Measurements from ENCODE around the gene HENMT1. TPM values are rescaled to one million over a fixed set of nuclear protein-coding genes. Genes with fewer than 3 reads are reported as not detected.

The HENMT1 gene
- total and polyA plus RNA-seq, 2 donors = 21.7 to 28.3 TPM

DNA sequence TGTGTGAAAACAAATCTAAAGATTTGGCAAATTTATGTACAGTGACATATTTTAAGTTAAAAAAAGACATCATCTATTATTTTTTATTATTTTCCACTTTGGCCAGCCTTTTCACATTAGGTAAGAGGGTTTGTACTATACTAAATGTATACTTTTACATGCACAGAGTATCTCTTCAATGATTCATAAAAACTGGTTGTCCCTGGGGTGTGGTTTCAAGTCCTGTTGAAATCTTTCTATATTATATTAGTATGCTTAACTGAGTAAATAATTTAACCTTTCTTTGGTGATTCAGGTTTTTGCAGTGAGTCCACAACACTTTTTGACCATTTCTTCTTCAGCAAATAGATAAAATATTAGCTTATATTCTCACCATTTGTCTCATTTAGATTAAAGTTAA is 55.3 kb downstream of the HENMT1 start:
- H3K27ac ChIP-seq (ENCODE audit: low read depth in 1 of 2, low read length in 1 of 2) = no peak overlapping the region
- H3K4me3 ChIP-seq (ENCODE audit: low read length in 2 of 2) = no peak overlapping the region
- no peaks in the 10 kb centered on the region for H3K27me3 ChIP-seq (ENCODE audit: control insufficient read depth in 2 of 2, insufficient read depth in 1 of 2, low read length in 1 of 2)
- H3K36me3 ChIP-seq (ENCODE audit: control insufficient read depth in 2 of 2, insufficient read depth in 2 of 2, low read length in 1 of 2) = peaks cover 7 to 11% of the 10 kb centered on the region in 2 donors
- no peak for DNase-seq (ENCODE audit: low read depth in 6 of 9, low spot score in 9 of 9)
- H3K4me1 ChIP-seq (ENCODE audit: control insufficient read depth in 2 of 2, insufficient read depth in 2 of 2, low read length in 2 of 2) = no peaks in the 10 kb centered on the region
- no peaks in the 10 kb centered on the region for H3K9me3 ChIP-seq (ENCODE audit: control insufficient read depth in 2 of 2, insufficient read depth in 1 of 2, low read length in 1 of 2)

DNA sequence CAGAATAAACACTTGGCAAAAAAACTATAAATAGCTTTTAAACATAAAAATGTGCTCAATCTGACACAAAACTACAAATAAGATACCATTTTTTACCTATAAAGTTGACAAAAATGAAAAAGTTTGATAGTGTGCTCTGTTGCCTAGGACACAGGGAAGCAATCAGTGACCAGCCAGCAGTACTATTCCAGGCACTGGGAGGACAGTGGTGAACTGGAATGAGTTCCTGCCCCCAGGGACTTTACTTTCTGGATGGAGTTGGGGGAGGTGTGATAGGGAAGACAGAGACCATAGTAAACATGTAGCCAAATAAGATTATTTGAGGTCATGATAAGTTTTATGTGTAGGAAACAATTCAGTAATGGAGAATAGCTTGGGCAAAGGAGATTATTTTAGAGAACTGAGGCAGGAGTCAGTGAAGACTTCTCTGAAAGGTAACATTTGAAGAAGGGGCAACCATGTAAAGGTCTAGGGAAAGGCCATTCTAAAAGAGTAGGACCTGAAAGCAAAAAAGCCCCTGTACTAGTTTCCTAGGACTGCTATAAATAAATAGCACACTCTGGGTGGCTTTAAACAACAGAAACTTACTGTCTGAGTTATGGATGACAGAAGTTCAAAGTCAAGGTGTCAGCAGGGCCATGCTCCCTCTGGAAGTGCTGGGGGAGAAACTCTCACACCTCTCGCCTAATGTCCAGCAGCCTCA is 59.0 kb downstream of the HENMT1 start:
- DNase-seq (ENCODE audit: low read depth in 6 of 9, low spot score in 9 of 9) = no peak
- Histone ChIP-seq H3K27me3 (ENCODE audit: control insufficient read depth in 2 of 2, insufficient read depth in 1 of 2, low read length in 1 of 2) (no peaks in the 10 kb centered on the region), H3K4me3 (ENCODE audit: low read length in 2 of 2) (no peak overlapping the region), H3K4me1 (ENCODE audit: control insufficient read depth in 2 of 2, insufficient read depth in 2 of 2, low read length in 2 of 2) (no peaks in the 10 kb centered on the region), H3K9me3 (ENCODE audit: control insufficient read depth in 2 of 2, insufficient read depth in 1 of 2, low read length in 1 of 2) (no peaks in the 10 kb centered on the region), H3K27ac (ENCODE audit: low read depth in 1 of 2, low read length in 1 of 2) (no peak overlapping the region), H3K36me3 (ENCODE audit: control insufficient read depth in 2 of 2, insufficient read depth in 2 of 2, low read length in 1 of 2) (peaks cover 3 to 7% of the 10 kb centered on the region in 2 donors)
- 96% methylated on average over 1 of the region's 1 CpG for WGBS

DNA sequence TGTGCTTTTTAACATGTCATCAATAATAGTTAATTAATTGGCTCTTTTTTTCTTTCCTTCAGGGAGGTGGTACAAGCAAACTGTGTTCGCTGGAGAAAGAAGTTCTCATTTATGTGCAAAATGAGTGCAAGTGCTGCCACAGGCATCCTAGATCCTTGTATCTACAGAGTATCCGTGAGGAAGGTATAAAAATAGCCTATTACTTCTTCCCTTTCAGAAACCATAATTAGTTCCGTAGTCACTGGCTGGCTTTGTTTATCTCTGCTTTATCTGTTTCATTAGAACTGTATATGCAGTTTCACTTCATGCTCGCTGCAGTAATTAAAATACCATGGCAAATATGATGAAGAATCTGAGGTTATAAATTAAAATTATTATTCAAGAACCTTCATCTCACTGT is 60.4 kb downstream of the HENMT1 start:
- WGBS = 95% methylated on average over 4 of the region's 4 CpGs
- no peaks in the 10 kb centered on the region for H3K27me3 ChIP-seq (ENCODE audit: control insufficient read depth in 2 of 2, insufficient read depth in 1 of 2, low read length in 1 of 2)
- H3K4me1 ChIP-seq (ENCODE audit: control insufficient read depth in 2 of 2, insufficient read depth in 2 of 2, low read length in 2 of 2) = no peaks in the 10 kb centered on the region
- no peak overlapping the region for H3K4me3 ChIP-seq (ENCODE audit: low read length in 2 of 2)
- peaks cover 3 to 7% of the 10 kb centered on the region in 2 donors for H3K36me3 ChIP-seq (ENCODE audit: control insufficient read depth in 2 of 2, insufficient read depth in 2 of 2, low read length in 1 of 2)
- no peak overlapping the region for H3K27ac ChIP-seq (ENCODE audit: low read depth in 1 of 2, low read length in 1 of 2)
- H3K9me3 ChIP-seq (ENCODE audit: control insufficient read depth in 2 of 2, insufficient read depth in 1 of 2, low read length in 1 of 2) = no peaks in the 10 kb centered on the region
- DNase-seq (ENCODE audit: low read depth in 6 of 9, low spot score in 9 of 9) = no peak

DNA sequence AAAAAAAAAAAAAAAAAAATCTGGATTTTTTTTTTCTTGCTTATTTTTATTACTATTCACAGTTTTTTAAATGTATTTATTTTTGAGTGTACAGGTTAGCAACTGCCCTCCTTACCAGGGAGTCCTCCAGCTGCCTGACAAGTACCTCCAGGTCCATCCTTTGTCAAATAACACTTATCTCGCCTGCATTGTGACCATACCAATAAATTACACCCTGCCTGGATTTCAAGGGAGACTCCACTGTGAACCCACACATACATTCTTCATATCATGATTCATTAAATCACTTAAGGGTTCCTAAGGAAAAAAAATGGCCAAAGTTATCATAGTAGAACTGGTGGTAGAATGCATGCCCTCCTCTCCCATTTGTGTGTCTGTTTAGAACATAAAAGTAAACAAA is 62.6 kb downstream of the HENMT1 start:
- 100% methylated on average over 1 of the region's 1 CpG for WGBS
- no peak overlapping the region for H3K27ac ChIP-seq (ENCODE audit: low read depth in 1 of 2, low read length in 1 of 2)
- peaks cover 0 to 7% of the 10 kb centered on the region in 2 donors for H3K36me3 ChIP-seq (ENCODE audit: control insufficient read depth in 2 of 2, insufficient read depth in 2 of 2, low read length in 1 of 2)

More for the DNA sequence above, 62.6 kb downstream of the HENMT1 start:
- Histone ChIP-seq H3K27me3 (ENCODE audit: control insufficient read depth in 2 of 2, insufficient read depth in 1 of 2, low read length in 1 of 2) (no peaks in the 10 kb centered on the region), H3K4me3 (ENCODE audit: low read length in 2 of 2) (no peak overlapping the region), H3K4me1 (ENCODE audit: control insufficient read depth in 2 of 2, insufficient read depth in 2 of 2, low read length in 2 of 2) (no peaks in the 10 kb centered on the region), H3K9me3 (ENCODE audit: control insufficient read depth in 2 of 2, insufficient read depth in 1 of 2, low read length in 1 of 2) (no peaks in the 10 kb centered on the region)
- DNase-seq (ENCODE audit: low read depth in 6 of 9, low spot score in 9 of 9) = no peak

Other genes with a start within 250 kb of the HENMT1 start
- gene NBPF6, start 210.8 kb downstream of the HENMT1 start, total RNA-seq = not detected
- 0.07 TPM for gene NBPF6, start 210.8 kb downstream of the HENMT1 start, polyA plus RNA-seq
- gene EEIG2, start 101.0 kb downstream of the HENMT1 start, total RNA-seq = 12.5 TPM
- 11.2 TPM for gene EEIG2, start 101.0 kb downstream of the HENMT1 start, polyA plus RNA-seq
- 27.3 TPM for gene PRPF38B, start 31.2 kb upstream of the HENMT1 start, total RNA-seq
- gene PRPF38B, start 31.2 kb upstream of the HENMT1 start, polyA plus RNA-seq = 69.6 TPM
- gene FNDC7, start 51.8 kb upstream of the HENMT1 start, total RNA-seq = 0.05 TPM
- 0.05 TPM for gene FNDC7, start 51.8 kb upstream of the HENMT1 start, polyA plus RNA-seq
- 37.9 TPM for gene STXBP3, start 85.6 kb upstream of the HENMT1 start, total RNA-seq
- gene STXBP3, start 85.6 kb upstream of the HENMT1 start, polyA plus RNA-seq = 85.6 TPM
- 0.14 TPM for gene AKNAD1, start 196.0 kb upstream of the HENMT1 start, total RNA-seq
- gene AKNAD1, start 196.0 kb upstream of the HENMT1 start, polyA plus RNA-seq = 0.84 TPM
- gene GPSM2, start 215.9 kb upstream of the HENMT1 start, total RNA-seq = 28.6 TPM
- 5.8 TPM for gene GPSM2, start 215.9 kb upstream of the HENMT1 start, polyA plus RNA-seq